SK-N-SH (cell line): ENCODE data around the gene RAD51B. TPM values are rescaled to one million over a fixed set of nuclear protein-coding genes. Genes with fewer than 3 reads are reported as not detected.

ENCODE experiments used
- CTCF ChIA-PET: fragments of 300-600, 350-600 bp; formaldehyde crosslinking; extraction: SDS; loops from one replicate; lab custom pipeline; 2021; lab: Yijun Ruan, JAX
- POLR2A ChIA-PET: fragments of 350-600 bp; sonication (Branson Sonifier 250); formaldehyde crosslinking; extraction: SDS; loops from one replicate; lab custom pipeline; 2020; ENCODE audit warnings: antibody characterized with exemption, inconsistent platforms; lab: Yijun Ruan, JAX
- DNase-seq: peaks from one replicate; pipeline ENCODE4 v3.0.0; 2012
- H2AFZ ChIP-seq: fragments of 200-600 bp; sonication (generic); 2 replicates; pipeline ENCODE4 v1.8.1; 2016; ENCODE audit warnings: antibody characterized with exemption, mild to moderate bottlenecking, low read depth
- H3F3A ChIP-seq: fragments of 200-600 bp; sonication (generic); replicated peaks from 2 replicates; pipeline ENCODE3; 2016; ENCODE audit warnings: antibody characterized with exemption, mild to moderate bottlenecking; ENCODE audit not compliant: insufficient read depth
- H3K27ac ChIP-seq, 2 experiments: fragments of 200-500 bp in 1 of 2; fragments of 200-600 bp in 1 of 2; sonication (Bioruptor generic) in 1 of 2; sonication (generic), shearing (Covaris generic) in 1 of 2; 2 replicates each; pipeline versions ENCODE4 v1.5.1 to v1.6.1; 2014 to 2016; ENCODE audit warnings: low read depth in 2 of 2, inconsistent platforms in 1 of 2, low read length in 1 of 2, mild to moderate bottlenecking in 1 of 2, mixed read lengths in 1 of 2
- H3K27me3 ChIP-seq: fragments of 200-600 bp; sonication (generic), shearing (Covaris generic); 2 replicates; pipeline ENCODE4 v1.6.1; 2016; ENCODE audit warnings: mixed run types; ENCODE audit not compliant: insufficient read depth
- H3K36me3 ChIP-seq, 2 experiments: fragments of 200-500 bp in 1 of 2; fragments of 200-600 bp in 1 of 2; sonication (Bioruptor generic) in 1 of 2; sonication (generic) in 1 of 2; replicated peaks in 1 of 2; 2 replicates each; pipeline versions ENCODE3 to v1.5.1; 2014 to 2016; ENCODE audit warnings: low read length in 1 of 2, mild to moderate bottlenecking in 1 of 2; ENCODE audit not compliant: insufficient read depth in 2 of 2, control insufficient read depth in 1 of 2
- H3K4me1 ChIP-seq, 2 experiments: fragments of 200-500 bp in 1 of 2; fragments of 200-600 bp in 1 of 2; sonication (Bioruptor generic) in 1 of 2; sonication (generic), shearing (Covaris generic) in 1 of 2; 2 replicates each; pipeline versions ENCODE4 v1.5.1 to v1.6.1; 2014 to 2016; ENCODE audit warnings: low read depth in 1 of 2, low read length in 1 of 2, mixed run types in 1 of 2; ENCODE audit not compliant: insufficient read depth in 2 of 2, control insufficient read depth in 1 of 2
- H3K4me2 ChIP-seq: fragments of 200-600 bp; sonication (generic), shearing (Covaris generic); 2 replicates; pipeline ENCODE4 v1.6.1; 2017; ENCODE audit warnings: mixed run types
- H3K4me3 ChIP-seq, 2 experiments: fragments of 200-500 bp in 1 of 2; fragments of 200-600 bp in 1 of 2; sonication (Bioruptor generic) in 1 of 2; sonication (generic), shearing (Covaris generic) in 1 of 2; 2 replicates each; pipeline versions ENCODE4 v1.5.1 to v1.8.1; 2014 to 2016; ENCODE audit warnings: low read depth in 2 of 2, inconsistent platforms in 1 of 2, low read length in 1 of 2, mild to moderate bottlenecking in 1 of 2, mixed read lengths in 1 of 2, moderate library complexity in 1 of 2
- H3K79me2 ChIP-seq: fragments of 200-600 bp; sonication (generic); 2 replicates; pipeline ENCODE4 v1.8.1; 2017; ENCODE audit warnings: mild to moderate bottlenecking; ENCODE audit not compliant: insufficient read depth
- H3K9ac ChIP-seq: fragments of 200-600 bp; sonication (generic); 2 replicates; pipeline ENCODE4 v1.6.1; 2017; ENCODE audit warnings: mixed run types
- H3K9me2 ChIP-seq: fragments of 200-600 bp; sonication (generic); 2 replicates; pipeline ENCODE4 v1.6.1; 2017; ENCODE audit warnings: mixed run types
- H3K9me3 ChIP-seq: fragments of 200-600 bp; sonication (generic); 2 replicates; pipeline ENCODE4 v1.6.1; 2017; ENCODE audit warnings: mixed run types, mild to moderate bottlenecking, moderate library complexity
- H4K20me1 ChIP-seq: fragments of 200-600 bp; sonication (generic); 2 replicates; pipeline ENCODE4 v1.6.1; 2017; ENCODE audit warnings: mild to moderate bottlenecking, mixed run types; ENCODE audit not compliant: insufficient read depth
- EZH2phosphoT487 ChIP-seq: fragments of 200-600 bp; sonication (generic); IDR thresholded peaks from 2 replicates; pipeline ENCODE4 v1.6.1; 2017; ENCODE audit warnings: low read depth, mixed run types, mild to moderate bottlenecking, antibody characterized with exemption, moderate library complexity, borderline replicate concordance
- FOSL2 ChIP-seq: IDR thresholded peaks from 2 replicates; pipeline ENCODE4 v1.4.0; 2012; ENCODE audit warnings: low read depth, mild to moderate bottlenecking, moderate library complexity, borderline replicate concordance
- FOXJ3 ChIP-seq: sonication (generic); formaldehyde crosslinking; IDR thresholded peaks from 2 replicates; pipeline ENCODE4 v1.5.1; 2020; ENCODE audit warnings: mild to moderate bottlenecking, missing genetic modification reagents
- JUND ChIP-seq: IDR thresholded peaks from 2 replicates; pipeline ENCODE4 v1.4.0; 2012
- MEF2A ChIP-seq: IDR thresholded peaks from 2 replicates; pipeline ENCODE4 v1.4.0; 2012; ENCODE audit warnings: low read depth, borderline replicate concordance
- RAD21 ChIP-seq: IDR thresholded peaks from 2 replicates; pipeline ENCODE4 v1.6.1; 2012; ENCODE audit warnings: mild to moderate bottlenecking, low read length
- REST ChIP-seq: IDR thresholded peaks from 2 replicates; pipeline ENCODE4 v1.6.1; 2012; ENCODE audit warnings: mild to moderate bottlenecking, low read depth, low read length, moderate library complexity
- SMC3 ChIP-seq: IDR thresholded peaks from 2 replicates; pipeline ENCODE4 v1.6.1; 2012; ENCODE audit warnings: low read depth, low read length, improper control_type of control experiment
- TAF1 ChIP-seq: IDR thresholded peaks from 2 replicates; pipeline ENCODE4 v1.6.1; 2012; ENCODE audit warnings: low read depth, mild to moderate bottlenecking, low read length, moderate library complexity, borderline replicate concordance
- USF2 ChIP-seq: fragments of 150-350 bp; IDR thresholded peaks from 2 replicates; pipeline ENCODE4 v1.6.1; 2017; ENCODE audit warnings: antibody characterized with exemption, low read length, low read depth, borderline replicate concordance
- polyA plus RNA-seq, 3 experiments: library from polyadenylated mRNA; depleted of rRNA; stranded (reverse); fragments of >200 nt; gene quantifications; 2 replicates each; pipeline ENCODE4 v1.2.3, GENCODE V29; 2012
- TF ChIP-seq, protein P1 (sequence below): fragments of 200-600 bp; sonication (generic); IDR thresholded peaks from 2 replicates; pipeline ENCODE4 v1.6.1; 2017; ENCODE audit warnings: antibody characterized with exemption, mild to moderate bottlenecking, moderate library complexity

The RAD51B gene
- polyA plus RNA-seq, 1 of the 3 experiments (the other 2 are of a cell fraction) = 6.0 TPM

- no peak for TF ChIP-seq REST
- no peak for TF ChIP-seq FOSL2
- no peak for TF ChIP-seq JUND
Observed at GRCh38 chr14:68216957-68217356, 397.4 kb downstream of the RAD51B start (continued).

DNA sequence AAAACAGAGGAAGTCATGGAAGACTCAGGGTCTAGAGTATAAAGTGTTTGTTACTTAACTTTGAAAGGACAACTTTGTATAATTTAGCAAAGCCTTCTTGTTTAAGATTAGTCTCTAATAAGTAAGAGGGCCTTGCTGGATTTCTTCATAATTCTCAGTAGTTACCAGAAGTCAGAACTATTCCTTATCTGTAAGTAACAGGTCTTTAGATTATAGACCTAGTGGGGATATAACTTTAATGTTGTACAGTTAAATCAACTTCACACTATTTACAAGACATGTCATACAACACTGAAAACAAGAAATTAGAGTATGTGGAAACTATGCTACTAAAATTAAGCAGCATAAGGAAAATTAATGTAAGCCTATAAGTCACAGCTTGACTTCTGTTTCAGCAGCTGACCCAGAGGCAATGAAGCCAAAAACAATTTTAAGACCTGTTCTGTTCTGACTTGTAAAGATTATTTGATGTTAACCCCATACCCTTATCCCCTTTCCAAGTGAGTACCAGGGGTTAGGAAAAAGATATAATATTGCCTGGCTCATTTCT, 398.3 kb downstream of the RAD51B start:
- H3K36me3 ChIP-seq = no peaks in the 10 kb centered on the region
- H3K9ac ChIP-seq = no peak overlapping the region
- no peaks in the 10 kb centered on the region for H3K27me3 ChIP-seq
- H3K4me2 ChIP-seq = no peak overlapping the region
- CTCF ChIA-PET = no interaction called here
- no peaks in the 10 kb centered on the region for H3K9me3 ChIP-seq
- H3K9me2 ChIP-seq = no peaks in the 10 kb centered on the region
- H3K79me2 ChIP-seq = no peaks in the 10 kb centered on the region
- POLR2A ChIA-PET = no interaction called here
- no peak for TF ChIP-seq EZH2phosphoT487
- TF ChIP-seq RAD21 = no peak
- TF ChIP-seq, protein P1, sequence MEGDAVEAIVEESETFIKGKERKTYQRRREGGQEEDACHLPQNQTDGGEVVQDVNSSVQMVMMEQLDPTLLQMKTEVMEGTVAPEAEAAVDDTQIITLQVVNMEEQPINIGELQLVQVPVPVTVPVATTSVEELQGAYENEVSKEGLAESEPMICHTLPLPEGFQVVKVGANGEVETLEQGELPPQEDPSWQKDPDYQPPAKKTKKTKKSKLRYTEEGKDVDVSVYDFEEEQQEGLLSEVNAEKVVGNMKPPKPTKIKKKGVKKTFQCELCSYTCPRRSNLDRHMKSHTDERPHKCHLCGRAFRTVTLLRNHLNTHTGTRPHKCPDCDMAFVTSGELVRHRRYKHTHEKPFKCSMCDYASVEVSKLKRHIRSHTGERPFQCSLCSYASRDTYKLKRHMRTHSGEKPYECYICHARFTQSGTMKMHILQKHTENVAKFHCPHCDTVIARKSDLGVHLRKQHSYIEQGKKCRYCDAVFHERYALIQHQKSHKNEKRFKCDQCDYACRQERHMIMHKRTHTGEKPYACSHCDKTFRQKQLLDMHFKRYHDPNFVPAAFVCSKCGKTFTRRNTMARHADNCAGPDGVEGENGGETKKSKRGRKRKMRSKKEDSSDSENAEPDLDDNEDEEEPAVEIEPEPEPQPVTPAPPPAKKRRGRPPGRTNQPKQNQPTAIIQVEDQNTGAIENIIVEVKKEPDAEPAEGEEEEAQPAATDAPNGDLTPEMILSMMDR = no peak
- TF ChIP-seq FOXJ3 (CRISPR knock-in tag) = no peak
- TF ChIP-seq MEF2A = no peak
- TF ChIP-seq REST = no peak
- TF ChIP-seq SMC3 = no peak
- TF ChIP-seq USF2 = no peak
- no peak for TF ChIP-seq TAF1
- no peaks in the 10 kb centered on the region for H3F3A ChIP-seq
- H2AFZ ChIP-seq = no peak overlapping the region
- no peak for DNase-seq
- H3K4me1 ChIP-seq = no peaks in the 10 kb centered on the region; a peak in 1 of 4 replicates
- H4K20me1 ChIP-seq = no peaks in the 10 kb centered on the region
- H3K27ac ChIP-seq = no peak overlapping the region
- H3K4me3 ChIP-seq = no peak overlapping the region
